Non-pigmented ciliary epithelial cell (primary cell): ENCODE data around the gene RANBP2.

Experiments
- DNase-seq: peaks from one replicate; pipeline ENCODE4 v3.0.0-alpha.2; 2010; ENCODE audit warnings: low read depth

RANBP2 gene

GRCh38 chr2:108778857-108779256 is 59.6 kb downstream of the RANBP2 start:
- no peak for DNase-seq

- DNase-seq = no peak
Measured at GRCh38 chr2:108786008-108786353, 66.7 kb downstream of the RANBP2 start.

GRCh38 chr2:108786354-108787215 is 67.3 kb downstream of the RANBP2 start, which contains the start of gene CCDC138:
Gene CCDC138 (plus strand): TSS chr2:108786771. CDS start chr2:108786823, 52 bp downstream.
- peak; percentile 32 for DNase-seq

GRCh38 chr2:108787216-108787541 is 67.9 kb downstream of the RANBP2 start:
- no peak for DNase-seq

GRCh38 chr2:108803045-108803736 is 83.9 kb downstream of the RANBP2 start:
- no peak for DNase-seq

- DNase-seq = no peak
Measured at GRCh38 chr2:108805032-108805431, 85.8 kb downstream of the RANBP2 start.

GRCh38 chr2:108805782-108806181 is 86.5 kb downstream of the RANBP2 start:
- no peak for DNase-seq

- no peak for DNase-seq
Measured at GRCh38 chr2:108806371-108807113, 87.3 kb downstream of the RANBP2 start.

GRCh38 chr2:108809936-108810335 is 90.7 kb downstream of the RANBP2 start:
- DNase-seq = no peak

- DNase-seq = no peak
Measured at GRCh38 chr2:108810993-108811957, 92.0 kb downstream of the RANBP2 start.

GRCh38 chr2:108813732-108814131 is 94.5 kb downstream of the RANBP2 start:
- no peak for DNase-seq

- no peak for DNase-seq
Measured at GRCh38 chr2:108820482-108820881, 101.2 kb downstream of the RANBP2 start.

- no peak for DNase-seq
Measured at GRCh38 chr2:108823286-108823685, 104.0 kb downstream of the RANBP2 start.

- DNase-seq = no peak
Measured at GRCh38 chr2:108824316-108825070, 105.2 kb downstream of the RANBP2 start.

GRCh38 chr2:108825254-108825653 is 106.0 kb downstream of the RANBP2 start:
- no peak for DNase-seq

- no peak for DNase-seq
Measured at GRCh38 chr2:108825736-108826135, 106.5 kb downstream of the RANBP2 start.

GRCh38 chr2:108829578-108830310 is 110.5 kb downstream of the RANBP2 start:
- no peak for DNase-seq

GRCh38 chr2:108833219-108833618 is 113.9 kb downstream of the RANBP2 start:
- no peak for DNase-seq

GRCh38 chr2:108834620-108835019 is 115.3 kb downstream of the RANBP2 start:
- DNase-seq = no peak

GRCh38 chr2:108835040-108835439 is 115.8 kb downstream of the RANBP2 start:
- DNase-seq = no peak
